DMS114 treated with DMSO at 0.1 percent for 48 hours (cell line): ENCODE data around the gene SMTN.
"Not testable (repeated sequence)": the region's sequence is repeated elsewhere in the genome, so short reads cannot be mapped to it uniquely, and the experiment has no call there.

Experiments
- DNase-seq: peaks from one replicate; lab custom pipeline; 2025; ENCODE audit not compliant: unreplicated experiment; lab: John Stamatoyannopoulos, UW

SMTN gene

DNA sequence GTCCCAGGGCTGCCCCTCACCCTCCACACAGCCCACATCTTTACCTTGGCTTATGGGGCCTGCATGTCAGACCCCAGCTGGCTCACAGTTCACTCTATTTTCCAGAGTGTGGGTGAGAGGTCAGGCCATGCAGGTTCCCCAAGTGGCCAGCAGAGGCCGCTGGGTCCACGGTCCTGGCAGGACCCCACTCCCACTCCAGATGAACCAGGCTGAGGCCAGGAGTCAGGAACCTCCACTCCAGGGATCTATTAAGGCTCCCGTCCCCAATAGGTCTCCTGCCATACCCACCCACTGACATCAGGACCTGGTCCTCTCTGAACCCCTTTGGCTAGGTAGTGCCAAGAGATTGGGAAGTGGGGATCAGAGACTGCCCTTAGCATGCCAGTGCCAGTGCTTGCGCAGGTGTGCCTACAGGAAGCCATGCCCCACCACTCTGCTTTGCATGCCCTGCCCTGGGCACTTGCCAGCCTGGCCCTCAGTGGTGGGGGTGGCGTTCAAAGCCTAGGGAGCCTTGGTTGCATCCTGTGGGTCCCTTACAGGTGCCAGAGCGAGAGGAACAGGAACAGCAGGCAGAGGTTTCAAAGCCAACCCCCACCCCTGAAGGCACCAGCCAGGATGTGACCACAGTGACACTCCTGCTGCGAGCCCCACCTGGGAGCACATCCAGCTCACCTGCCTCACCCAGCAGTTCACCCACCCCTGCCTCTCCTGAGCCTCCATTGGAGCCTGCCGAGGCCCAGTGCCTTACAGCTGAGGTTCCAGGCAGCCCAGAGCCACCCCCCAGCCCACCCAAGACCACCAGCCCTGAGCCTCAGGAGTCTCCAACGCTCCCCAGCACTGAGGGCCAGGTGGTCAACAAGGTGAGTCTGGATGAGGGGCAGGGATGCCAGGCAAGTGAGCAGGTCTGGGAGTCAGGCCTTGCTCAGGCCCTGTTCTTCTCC lies 8.3 kb downstream of the SMTN start:
- DNase-seq: no peak

DNA sequence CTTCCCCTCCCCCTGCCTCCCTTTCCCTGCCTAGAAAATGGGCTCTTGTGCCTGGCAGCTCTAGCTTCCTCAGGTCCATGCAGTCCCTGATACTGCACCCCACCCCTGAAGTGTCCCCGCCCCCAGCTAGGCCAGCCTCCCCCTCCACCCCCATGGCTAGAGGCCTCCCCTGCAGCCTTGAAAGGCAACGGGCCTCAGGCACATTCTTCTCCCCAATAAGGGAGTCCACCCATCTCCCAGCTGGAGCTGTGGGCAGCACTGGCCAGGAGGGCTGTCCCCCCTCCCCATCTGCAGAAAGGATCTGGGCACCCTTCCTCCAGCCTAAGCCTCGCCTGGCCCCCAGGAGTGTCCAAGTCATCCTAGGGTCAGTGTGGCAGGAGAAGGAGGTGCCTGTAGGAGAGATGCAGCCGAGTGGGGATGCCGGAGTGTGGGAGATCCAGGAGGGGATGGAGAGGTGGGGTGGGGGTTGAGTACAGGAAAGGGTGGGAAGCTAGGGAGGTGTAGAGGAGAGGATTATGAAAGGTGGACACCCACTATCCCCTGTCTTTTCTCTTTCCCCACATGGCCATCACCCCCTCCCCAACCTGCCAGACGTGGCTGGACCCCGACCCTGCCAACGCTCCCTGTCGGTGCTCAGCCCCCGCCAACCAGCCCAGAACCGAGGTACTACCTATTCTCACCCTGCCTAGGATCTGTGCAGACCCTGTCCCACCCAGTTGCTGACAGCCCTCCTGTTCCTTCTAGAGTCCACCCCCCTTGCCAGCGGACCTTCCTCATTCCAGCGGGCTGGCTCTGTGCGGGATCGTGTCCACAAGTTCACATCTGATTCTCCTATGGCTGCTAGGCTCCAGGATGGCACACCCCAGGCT lies 9.3 kb downstream of the SMTN start:
- DNase-seq: no peak

DNA sequence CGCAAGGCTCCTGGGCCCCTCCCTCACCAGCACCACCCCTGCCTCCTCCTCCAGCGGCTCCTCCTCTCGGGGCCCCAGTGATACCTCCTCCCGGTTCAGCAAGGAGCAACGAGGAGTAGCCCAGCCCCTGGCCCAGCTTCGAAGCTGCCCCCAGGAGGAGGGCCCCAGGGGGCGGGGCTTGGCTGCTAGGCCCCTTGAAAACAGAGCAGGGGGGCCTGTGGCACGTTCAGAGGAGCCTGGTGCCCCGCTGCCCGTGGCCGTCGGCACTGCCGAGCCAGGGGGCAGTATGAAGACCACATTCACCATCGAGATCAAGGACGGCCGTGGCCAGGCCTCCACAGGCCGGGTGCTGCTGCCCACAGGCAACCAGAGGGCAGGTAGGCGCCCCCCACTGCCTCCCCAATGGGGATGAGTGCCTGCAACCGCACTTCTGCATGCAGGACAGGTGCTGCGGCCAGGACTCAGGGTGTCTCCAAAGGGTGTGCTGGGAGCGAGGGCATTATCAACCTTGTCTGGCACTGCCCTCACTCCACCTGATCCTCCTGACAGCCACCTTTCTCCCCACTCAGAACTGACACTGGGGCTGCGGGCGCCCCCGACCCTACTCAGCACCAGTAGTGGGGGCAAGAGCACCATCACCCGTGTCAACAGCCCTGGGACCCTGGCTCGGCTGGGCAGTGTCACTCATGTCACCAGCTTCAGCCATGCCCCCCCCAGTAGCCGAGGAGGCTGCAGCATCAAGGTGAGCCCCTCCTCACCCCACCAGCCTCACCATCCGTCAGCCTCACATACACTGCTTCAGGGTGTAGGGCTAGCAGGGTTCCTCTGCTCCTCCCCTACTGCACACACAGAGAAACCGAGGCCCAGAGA lies 10.2 kb downstream of the SMTN start:
- DNase-seq: no peak

DNA sequence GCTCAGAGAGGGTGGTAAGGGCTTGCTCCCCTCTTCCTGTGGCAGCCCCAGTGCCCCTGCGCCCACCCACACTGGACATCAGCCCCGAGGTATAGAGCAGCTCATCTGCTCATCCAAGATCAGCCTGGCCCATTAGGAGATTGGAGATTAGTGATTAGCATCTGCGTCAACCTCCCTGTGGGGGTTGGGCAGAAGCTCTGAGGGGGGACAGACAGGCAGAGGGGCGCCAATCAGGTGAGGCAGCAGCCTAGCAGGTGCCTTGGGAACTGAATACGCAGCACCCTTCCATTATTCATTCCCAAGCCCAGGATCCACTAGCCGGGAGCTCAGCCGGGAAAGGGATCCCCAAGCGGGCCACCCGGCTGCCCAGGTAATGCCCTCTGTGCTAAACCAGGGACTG lies 11.0 kb downstream of the SMTN start:
- DNase-seq: no peak

DNA sequence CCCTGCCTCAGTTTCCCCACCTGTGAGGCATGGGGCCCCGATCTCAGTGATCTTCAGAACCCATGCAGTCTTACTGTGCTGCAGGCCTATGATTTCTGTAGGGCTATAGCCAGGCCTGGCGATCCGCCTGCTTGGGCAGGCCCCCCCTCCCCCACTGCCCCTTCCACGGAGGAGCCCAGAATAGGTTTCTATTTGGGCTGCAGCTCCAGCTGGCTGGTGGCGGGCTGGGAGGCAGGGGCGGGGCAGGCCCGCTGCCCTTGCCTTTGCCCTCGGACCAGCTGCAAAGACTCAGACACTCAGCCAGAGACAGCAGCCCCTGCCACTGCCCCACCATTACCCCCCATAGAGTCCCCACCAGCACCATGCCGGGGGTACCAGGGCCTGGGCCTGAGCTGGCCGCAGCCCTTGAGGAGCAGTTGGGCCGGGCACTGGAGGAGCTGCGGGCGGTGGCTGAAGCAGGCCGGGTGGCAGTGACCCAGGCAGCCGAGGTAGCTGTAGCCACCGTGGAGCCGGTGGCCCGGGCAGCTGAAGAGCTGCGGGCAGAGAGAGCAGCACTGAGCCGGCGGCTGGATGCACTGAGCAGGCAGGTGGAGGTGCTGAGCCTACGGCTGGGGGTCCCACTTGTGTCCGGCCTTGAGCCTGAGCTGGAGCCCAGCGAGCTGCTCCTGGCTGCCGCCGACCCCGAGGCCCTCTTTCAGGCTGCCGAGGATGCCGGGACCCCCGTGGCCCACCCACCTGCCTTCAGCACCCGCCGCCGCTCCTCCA lies 12.2 kb downstream of the SMTN start:
- DNase-seq: no peak

DNA sequence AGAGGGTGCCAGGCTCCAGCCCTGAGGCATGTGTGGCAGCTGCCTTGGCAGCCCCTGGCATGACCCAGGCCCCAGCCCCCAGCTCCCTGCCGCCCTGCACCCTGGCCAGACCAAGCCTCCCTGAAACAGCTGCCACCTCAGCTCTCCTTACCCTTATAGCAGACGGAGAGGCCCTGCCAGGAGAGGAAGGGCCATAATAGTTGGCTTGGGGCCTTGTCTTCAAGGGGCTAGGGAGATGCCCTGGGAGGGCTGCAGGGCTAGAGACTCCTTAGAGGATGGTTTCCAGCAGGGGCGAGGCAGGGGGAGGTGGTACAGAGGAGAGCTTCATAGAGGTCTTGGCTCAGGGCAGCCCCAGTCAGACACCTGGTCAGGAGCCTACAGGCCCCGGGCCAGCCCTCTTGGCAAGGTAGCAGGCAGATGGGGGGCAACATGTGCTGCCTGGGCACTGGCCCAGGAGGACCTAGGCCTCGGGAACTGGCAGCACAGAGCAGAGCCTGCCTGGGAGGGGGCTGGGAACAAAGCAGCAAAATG lies 13.0 kb downstream of the SMTN start:
- no peak for DNase-seq

DNA sequence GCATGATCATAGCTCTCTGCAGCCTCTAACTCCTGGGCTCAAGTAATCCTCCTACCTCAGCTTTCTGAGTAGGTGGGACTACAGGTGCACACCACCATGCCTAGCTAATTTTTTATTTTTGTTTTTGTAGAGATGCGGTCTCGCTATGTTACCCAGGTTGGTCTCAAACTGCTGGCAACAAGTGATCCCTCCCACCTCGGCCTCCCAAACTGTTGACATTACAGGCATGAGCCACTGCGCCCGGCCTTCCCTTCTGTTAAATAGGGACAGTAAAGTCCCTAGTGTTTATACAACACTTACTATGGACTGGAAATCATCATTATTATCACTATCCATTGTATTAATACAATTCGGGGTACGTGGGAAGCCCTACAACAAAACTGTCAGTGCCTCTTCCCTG lies 13.6 kb downstream of the SMTN start:
- DNase-seq: no peak

DNA sequence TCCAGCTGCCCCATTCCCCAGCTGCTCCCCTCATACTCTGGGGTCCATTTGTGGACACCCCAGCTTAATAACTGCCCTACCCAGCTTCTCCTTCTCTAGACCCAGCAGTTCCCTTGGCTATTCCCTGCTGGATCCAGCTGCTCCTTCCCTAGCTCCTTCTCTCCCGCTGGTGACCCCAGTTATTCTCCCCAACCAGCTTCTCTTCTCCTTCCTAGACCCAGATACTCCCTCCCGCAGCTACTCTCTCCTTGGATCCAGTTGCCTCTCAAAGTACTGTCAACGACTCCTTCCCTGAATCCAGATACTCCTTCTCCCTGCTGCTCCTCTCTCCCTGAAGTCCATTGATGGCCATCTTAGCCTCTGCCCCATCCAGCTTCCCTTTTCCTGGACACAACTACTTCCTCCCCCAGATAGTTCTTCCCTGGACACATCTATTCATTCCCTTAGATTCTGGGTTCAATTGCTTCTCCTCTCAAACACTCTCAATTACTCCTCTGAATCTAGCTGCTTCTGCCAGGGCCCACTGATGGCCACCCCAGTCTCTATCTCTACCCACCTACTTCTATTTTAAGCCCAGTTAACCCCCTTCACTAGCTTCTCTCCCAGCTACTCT lies 14.6 kb downstream of the SMTN start:
- no peak for DNase-seq

DNA sequence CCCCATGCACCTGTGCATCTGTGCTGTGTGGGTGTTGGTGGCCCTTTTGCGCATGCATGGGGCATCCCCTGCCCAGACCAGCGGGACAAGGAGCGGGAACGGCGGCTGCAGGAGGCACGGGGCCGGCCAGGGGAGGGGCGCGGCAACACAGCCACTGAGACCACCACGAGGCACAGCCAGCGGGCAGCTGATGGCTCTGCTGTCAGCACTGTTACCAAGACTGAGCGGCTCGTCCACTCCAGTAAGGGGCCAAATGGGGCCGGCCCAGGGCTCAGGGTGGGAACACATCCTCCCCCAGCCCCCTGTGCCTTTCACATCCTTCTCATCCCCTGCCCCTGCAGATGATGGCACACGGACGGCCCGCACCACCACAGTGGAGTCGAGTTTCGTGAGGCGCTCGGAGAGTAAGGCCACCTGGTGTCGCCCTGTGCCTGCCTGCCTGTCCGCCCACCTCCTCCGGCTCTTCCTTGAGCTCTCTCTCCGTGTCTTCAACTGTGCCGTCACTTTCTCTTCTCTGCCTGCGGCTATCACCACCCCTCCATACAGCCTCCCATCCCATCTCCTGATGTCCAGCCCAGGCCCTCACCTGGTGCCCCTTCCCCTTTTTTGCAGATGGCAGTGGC lies 15.7 kb downstream of the SMTN start:
- no peak for DNase-seq

DNA sequence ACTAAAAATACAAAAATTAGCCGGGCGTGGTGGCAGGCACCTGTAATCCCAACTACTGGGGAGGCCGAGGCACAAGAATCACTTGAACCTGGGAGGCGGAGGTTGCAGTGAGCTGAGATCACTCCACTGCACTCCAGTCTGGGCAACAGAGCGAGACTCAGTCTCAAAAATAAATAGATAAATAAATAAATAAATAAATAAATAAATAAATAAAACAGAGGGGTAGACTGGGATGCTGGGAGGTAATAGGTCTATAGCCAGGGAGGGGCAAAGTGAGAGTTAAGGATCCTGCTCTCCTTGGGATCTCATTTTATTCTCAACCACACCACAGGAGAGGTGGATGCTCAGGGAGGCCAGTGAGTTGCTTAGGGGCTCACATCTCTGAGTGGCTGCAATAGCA lies 16.4 kb downstream of the SMTN start:
- DNase-seq: not testable (repeated sequence)

DNA sequence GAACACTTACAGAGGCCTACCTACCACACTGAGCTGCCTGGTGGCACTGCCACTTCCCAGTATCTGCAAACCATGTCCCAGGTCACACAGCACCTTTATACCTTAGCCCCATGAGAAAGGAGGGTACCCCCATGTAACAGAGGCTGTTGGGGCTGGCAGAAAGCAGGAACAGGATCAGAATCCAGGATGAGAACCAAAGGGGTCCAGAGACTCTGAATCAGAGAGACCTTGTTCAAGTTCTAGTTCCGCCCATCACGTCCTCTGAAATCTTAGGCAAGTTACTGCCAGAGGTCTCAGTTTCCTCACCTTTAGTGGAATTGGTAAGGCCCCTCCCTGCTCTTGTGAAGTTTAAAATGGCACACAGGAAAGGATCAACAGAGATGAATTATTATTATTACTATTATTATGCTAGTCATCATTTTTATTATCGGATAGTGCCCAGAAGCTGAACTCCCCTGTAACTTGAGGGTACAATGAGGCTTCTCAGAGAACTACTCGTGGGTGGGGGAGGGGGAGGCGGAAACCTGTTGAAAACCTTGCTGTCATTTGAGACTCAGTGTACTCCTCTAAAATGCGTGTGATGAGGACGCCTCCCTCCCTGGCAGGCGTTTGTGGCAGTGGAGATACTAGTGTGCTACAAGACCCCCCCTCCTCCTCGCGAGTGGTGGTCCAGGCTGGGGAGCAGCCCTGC lies 17.0 kb downstream of the SMTN start:
- no peak for DNase-seq

DNA sequence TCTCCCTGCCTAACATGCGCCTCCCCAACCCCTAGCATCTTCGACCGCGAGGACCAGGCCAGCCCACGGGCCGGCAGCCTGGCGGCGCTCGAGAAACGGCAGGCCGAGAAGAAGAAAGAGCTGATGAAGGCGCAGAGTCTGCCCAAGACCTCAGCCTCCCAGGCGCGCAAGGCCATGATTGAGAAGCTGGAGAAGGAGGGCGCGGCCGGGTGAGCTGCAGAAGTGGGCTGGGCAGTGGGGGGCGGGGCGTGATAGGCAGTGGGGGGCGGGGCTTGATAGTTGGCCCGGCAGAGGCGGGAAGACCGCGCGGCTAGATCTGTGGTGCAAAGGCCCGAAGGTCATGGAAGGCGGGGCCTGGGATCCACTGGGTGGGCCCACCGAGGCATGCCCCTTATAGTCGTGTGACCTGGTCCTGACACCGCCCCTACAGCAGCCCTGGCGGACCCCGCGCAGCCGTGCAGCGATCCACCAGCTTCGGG lies 17.6 kb downstream of the SMTN start:
- DNase-seq: no peak

DNA sequence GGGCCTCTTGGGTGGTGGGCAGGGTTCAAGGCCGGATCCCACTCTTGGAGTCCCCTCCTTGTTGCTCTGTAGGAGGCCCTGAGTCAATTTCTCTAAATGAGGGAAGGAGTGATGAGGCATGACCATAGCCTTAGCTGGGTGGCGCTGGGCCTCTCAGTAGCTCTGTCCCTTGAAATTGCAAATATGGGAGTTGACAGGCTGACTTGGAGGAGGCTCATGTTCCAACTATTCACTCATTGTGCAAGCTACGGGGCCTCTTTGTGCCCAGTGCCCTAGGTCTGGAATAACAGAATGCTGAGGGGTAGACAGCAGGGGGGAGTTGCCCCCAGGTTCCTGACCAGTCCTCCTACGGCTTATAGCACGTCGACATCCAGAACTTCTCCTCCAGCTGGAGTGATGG lies 18.3 kb downstream of the SMTN start:
- DNase-seq: no peak

DNA sequence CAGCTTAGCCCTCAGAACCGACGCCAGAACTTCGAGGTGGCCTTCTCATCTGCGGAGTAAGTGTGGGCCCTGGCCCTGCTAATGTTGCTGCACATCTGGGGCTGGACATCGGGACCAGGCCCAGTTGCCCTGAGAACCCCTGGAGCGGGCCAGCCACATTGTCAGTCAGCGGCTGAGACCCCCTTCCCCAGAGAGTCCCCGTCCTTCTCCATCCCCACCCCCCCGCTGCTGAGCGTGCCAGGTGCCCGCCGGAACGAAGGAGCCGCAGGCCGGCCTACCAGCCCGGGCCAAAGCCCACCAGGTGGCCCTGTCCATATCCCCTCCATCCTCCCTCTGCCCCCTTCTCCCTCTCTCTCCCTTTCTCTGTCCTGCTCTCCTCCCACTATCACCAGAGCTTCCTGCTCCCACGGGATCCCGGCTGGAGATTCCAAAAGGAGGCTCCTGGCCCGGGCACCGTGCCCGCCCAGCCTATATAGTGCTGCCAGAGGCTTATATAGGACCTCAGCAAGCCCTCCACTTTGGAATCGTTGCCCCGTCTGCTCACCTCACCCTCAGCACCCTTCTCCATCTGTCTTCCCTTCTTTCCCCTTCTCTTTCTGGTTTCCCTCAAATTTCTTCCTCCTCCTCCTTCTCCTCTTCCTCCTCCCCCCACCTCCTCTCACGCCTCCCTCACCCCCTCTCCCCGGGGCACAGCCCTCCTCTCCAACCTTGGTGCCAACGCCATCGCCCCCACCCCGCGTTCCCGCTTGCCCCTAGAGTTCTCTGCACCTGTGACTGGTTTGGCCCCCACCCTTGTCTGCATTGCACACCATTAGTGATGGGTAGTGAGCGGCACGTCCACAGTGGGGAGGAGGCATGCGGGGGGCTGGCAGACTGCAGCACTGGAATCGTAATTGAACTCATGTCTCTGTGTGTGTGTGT lies 19.0 kb downstream of the SMTN start:
- DNase-seq: no peak

DNA sequence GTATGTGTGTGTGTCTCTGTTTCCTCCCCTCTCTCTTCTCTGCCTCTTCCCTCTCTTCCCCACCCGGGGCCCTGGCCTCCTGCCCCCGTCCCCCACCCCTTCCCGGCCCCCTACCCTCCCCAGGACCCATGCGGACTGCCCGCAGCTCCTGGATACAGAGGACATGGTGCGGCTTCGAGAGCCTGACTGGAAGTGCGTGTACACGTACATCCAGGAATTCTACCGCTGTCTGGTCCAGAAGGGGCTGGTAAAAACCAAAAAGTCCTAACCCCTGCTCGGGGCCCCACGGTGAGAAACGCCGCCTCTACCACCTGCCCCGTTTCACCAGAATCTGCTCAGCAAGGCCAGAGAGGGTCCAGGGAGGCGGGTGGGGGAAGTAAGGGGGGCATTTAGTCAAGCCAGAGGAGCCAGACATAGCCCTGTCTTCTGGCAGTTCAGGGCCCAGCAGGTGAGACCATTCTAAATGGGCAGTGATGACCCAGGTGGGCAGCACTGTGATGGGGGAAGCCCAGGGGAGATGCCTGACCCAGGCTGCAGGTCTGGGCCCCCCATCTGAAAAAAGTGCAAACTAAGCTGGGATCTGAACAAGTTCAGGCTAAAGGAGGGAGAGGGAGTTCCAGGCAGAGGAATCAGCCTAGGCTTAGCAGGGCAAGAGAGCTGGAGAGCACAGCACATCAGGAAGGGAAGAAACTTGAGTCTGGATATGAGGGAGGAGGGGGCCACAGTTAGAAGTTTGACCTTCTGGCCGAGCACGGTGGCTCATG lies 19.8 kb downstream of the SMTN start:
- no peak for DNase-seq

DNA sequence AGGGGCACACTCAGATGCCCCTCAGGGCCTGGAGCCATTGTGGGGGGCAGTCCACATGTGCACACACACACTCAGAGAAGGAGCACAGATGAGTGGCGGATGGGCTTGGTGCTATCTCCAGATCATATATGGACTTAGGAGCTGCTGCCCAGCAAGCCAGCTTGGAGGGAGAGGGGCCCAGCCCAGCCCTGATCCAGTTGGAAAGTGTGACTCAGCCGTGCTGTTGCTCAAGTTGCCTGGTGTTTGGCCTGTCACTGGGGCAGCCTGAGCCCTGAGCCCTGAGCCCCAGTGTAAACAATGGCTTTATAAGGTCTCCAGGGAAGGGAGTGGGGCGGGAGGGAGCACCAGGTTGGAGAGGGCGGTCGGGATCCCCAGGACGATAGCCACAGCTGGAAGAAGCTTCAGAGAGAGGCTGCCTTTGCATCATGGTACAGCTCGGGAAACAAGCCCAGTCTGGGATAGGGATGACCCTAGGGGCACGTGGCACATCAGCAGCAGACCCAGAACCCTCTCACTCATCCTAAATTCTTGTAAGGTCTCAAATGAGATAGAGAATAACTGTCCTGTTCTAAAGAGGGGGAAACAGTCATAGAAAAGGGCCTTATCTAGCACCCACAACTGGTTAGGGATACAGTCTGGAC lies 21.4 kb downstream of the SMTN start:
- DNase-seq: no peak
